Measurements from ENCODE around the gene ZNF384.

GRCh38 chr12:6729186-6729585 is 40.0 kb upstream of the ZNF384 start:
- no peak for TF ChIP-seq GATA3 (IDR thresholded peaks at IDR 0.05; ENCODE audit: low read depth, low read length)
- no peak for TF ChIP-seq GATA2 (IDR thresholded peaks at IDR 0.05; ENCODE audit: low read depth, low read length)

All from SH-SY5Y (cell line).